Spinal cord (tissue), 4 donors: Measurements from ENCODE around the gene RSPH10B2. TPM values are rescaled to one million over a fixed set of nuclear protein-coding genes. Genes with fewer than 3 reads are reported as not detected.

Source experiments
- polyA plus RNA-seq, 2 donors: library from polyadenylated mRNA; unstranded; fragments of 120-200 nt; gene quantifications; one replicate each; pipeline ENCODE4 v1.2.1, GENCODE V29; 2013; ENCODE audit not compliant: insufficient read length in 2 of 2
- total RNA-seq, 2 donors: library from RNA; depleted of rRNA in 1 of 2; stranded (reverse); fragments of 120-200 nt in 1 of 2; fragments of >200 nt in 1 of 2; gene quantifications; one replicate each; pipeline versions ENCODE4 v1.2.3 to v1.2.4, GENCODE V29; 2013 to 2014

The RSPH10B2 gene
- total and polyA plus RNA-seq, 4 donors, result 1.4 to 8.6 (median 6.4) TPM

Other genes with a start within 250 kb of the RSPH10B2 start
- gene GRID2IP, start 202.6 kb upstream of the RSPH10B2 start, total RNA-seq, result under 1 TPM; 0.30 to 0.39 TPM
- 1 to 10 TPM in 1 of 2 donors, under 1 TPM in 1; 0.36 to 1.2 TPM for gene GRID2IP, start 202.6 kb upstream of the RSPH10B2 start, polyA plus RNA-seq
- gene ZDHHC4, start 176.6 kb upstream of the RSPH10B2 start, total RNA-seq, result 10 to 100 TPM; 64.6 to 87.1 TPM
- gene ZDHHC4, start 176.6 kb upstream of the RSPH10B2 start, polyA plus RNA-seq, result 10 to 100 TPM; 57.0 to 61.2 TPM
- 10 to 100 TPM; 14.0 to 22.6 TPM for gene INTS15, start 164.1 kb upstream of the RSPH10B2 start, total RNA-seq
- gene INTS15, start 164.1 kb upstream of the RSPH10B2 start, polyA plus RNA-seq, result 10 to 100 TPM; 51.5 to 57.0 TPM
- gene ZNF853, start 138.5 kb upstream of the RSPH10B2 start, total RNA-seq, result 10 to 100 TPM; 12.9 to 14.8 TPM
- gene ZNF853, start 138.5 kb upstream of the RSPH10B2 start, polyA plus RNA-seq, result 10 to 100 TPM; 42.6 to 46.8 TPM
- gene ZNF316, start 116.8 kb upstream of the RSPH10B2 start, total RNA-seq, result 10 to 100 TPM in 1 of 2 donors, 1 to 10 TPM in 1; 9.9 to 17.3 TPM
- 10 to 100 TPM; 38.5 to 54.5 TPM for gene ZNF316, start 116.8 kb upstream of the RSPH10B2 start, polyA plus RNA-seq
- gene ZNF12, start 47.2 kb upstream of the RSPH10B2 start, total RNA-seq, result 10 to 100 TPM; 32.8 to 36.0 TPM
- gene ZNF12, start 47.2 kb upstream of the RSPH10B2 start, polyA plus RNA-seq, result 10 to 100 TPM; 20.1 to 25.9 TPM
- 100 to 1,000 TPM in 1 of 2 donors, 10 to 100 TPM in 1; 85.2 to 128 TPM for gene CCZ1B, start 72.2 kb downstream of the RSPH10B2 start, total RNA-seq
- gene CCZ1B, start 72.2 kb downstream of the RSPH10B2 start, polyA plus RNA-seq, result 100 to 1,000 TPM in 1 of 2 donors, 10 to 100 TPM in 1; 60.2 to 102 TPM